HepG2 (cell line): Measurements from ENCODE around the gene HDHD3. TPM values are rescaled to one million over a fixed set of nuclear protein-coding genes. Genes with fewer than 3 reads are reported as not detected.
A peak's percentile ranks its signal among the peaks of the same experiment; 100 is the strongest.

Experiments used
- ARID4A ChIP-seq: sonication (generic); formaldehyde crosslinking; IDR thresholded peaks from 2 replicates; pipeline ENCODE4 v1.5.0; 2020; ENCODE audit warnings: mild to moderate bottlenecking, missing genetic modification reagents, borderline replicate concordance
- ATAD3A ChIP-seq: sonication (generic); formaldehyde crosslinking; IDR thresholded peaks from 2 replicates; pipeline ENCODE4 v1.4.0; 2020; ENCODE audit warnings: missing genetic modification reagents
- CEBPZ ChIP-seq: IDR thresholded peaks from 2 replicates; pipeline ENCODE4 v1.6.1; 2012; ENCODE audit warnings: low read length, improper control_type of control experiment
- CTCF ChIP-seq: sonication (generic); formaldehyde crosslinking; IDR thresholded peaks from 2 replicates; pipeline ENCODE4 v1.5.0; 2020; ENCODE audit warnings: mild to moderate bottlenecking, missing genetic modification reagents, moderate library complexity
- GATA4 ChIP-seq: sonication (generic); IDR thresholded peaks from 2 replicates; pipeline ENCODE4 v1.6.1; 2016; ENCODE audit warnings: antibody characterized with exemption, low read depth, borderline replicate concordance
- HINFP ChIP-seq: sonication (generic); formaldehyde crosslinking; IDR thresholded peaks from 2 replicates; pipeline ENCODE4 v1.4.0; 2020; ENCODE audit warnings: low read depth, mild to moderate bottlenecking, missing genetic modification reagents
- KDM2A ChIP-seq: sonication (generic); formaldehyde crosslinking; IDR thresholded peaks from 2 replicates; pipeline ENCODE4 v1.4.0; 2020; ENCODE audit warnings: low read depth, missing genetic modification reagents, borderline replicate concordance
- KDM5A ChIP-seq: fragments of 200-600 bp; sonication (generic); IDR thresholded peaks from 2 replicates; pipeline ENCODE4 v1.7.0; 2018; ENCODE audit warnings: antibody characterized with exemption, mild to moderate bottlenecking, low read length, borderline replicate concordance
- NFYC ChIP-seq: IDR thresholded peaks from 2 replicates; pipeline ENCODE4 v1.6.1; 2016; ENCODE audit warnings: missing genetic modification reagents, missing compliant biosample characterization
- NPAS2 ChIP-seq: sonication (generic); formaldehyde crosslinking; IDR thresholded peaks from 2 replicates; pipeline ENCODE4 v1.8.0; 2022; ENCODE audit warnings: mild to moderate bottlenecking, missing genetic modification reagents, borderline replicate concordance
- RFX3 ChIP-seq: IDR thresholded peaks from 2 replicates; pipeline ENCODE4 v1.6.1; 2016; ENCODE audit warnings: missing biosample characterization, missing genetic modification reagents
- ZNF235 ChIP-seq: sonication (generic); formaldehyde crosslinking; IDR thresholded peaks from 2 replicates; pipeline ENCODE4 v1.8.1; 2023; ENCODE audit warnings: mild to moderate bottlenecking, missing genetic modification reagents, borderline replicate concordance
- ZNF30 ChIP-seq: sonication (generic); formaldehyde crosslinking; IDR thresholded peaks from 2 replicates; pipeline ENCODE4 v1.5.0; 2020; ENCODE audit warnings: mild to moderate bottlenecking, missing genetic modification reagents
- ZNF367 ChIP-seq: sonication (generic); formaldehyde crosslinking; IDR thresholded peaks from 2 replicates; pipeline ENCODE4 v1.4.0; 2020; ENCODE audit warnings: missing genetic modification reagents, borderline replicate concordance
- ZNF549 ChIP-seq: sonication (generic); formaldehyde crosslinking; IDR thresholded peaks from 2 replicates; pipeline ENCODE4 v1.5.0; 2020; ENCODE audit warnings: missing genetic modification reagents
- ZNF564 ChIP-seq: sonication (generic); formaldehyde crosslinking; IDR thresholded peaks from 2 replicates; pipeline ENCODE4 v1.8.1; 2023; ENCODE audit warnings: mild to moderate bottlenecking, missing genetic modification reagents
- ZNF572 ChIP-seq: sonication (generic); formaldehyde crosslinking; IDR thresholded peaks from 2 replicates; pipeline ENCODE4 v1.5.1; 2020; ENCODE audit warnings: mild to moderate bottlenecking, missing genetic modification reagents
- polyA plus RNA-seq, 8 experiments: library from polyadenylated mRNA; depleted of rRNA in 3 of 8; stranded (reverse) in 7 of 8; unstranded in 1 of 8; fragments of >200 nt; fragmentation: Illumina TruSeq in 4 of 8; extraction: Trizol in 4 of 8; gene quantifications; 2 replicates each; pipeline versions ENCODE4 v1.2.1 to v1.2.3, GENCODE V29; 2011 to 2016; ENCODE audit warnings: low read depth in 4 of 8, missing spikeins in 1 of 8, mixed read lengths in 1 of 8; ENCODE audit not compliant: insufficient read depth in 1 of 8
- total RNA-seq, 5 experiments: library from RNA; depleted of rRNA; stranded (reverse); fragments of >200 nt; fragmentation: Illumina TruSeq; extraction: Trizol; gene quantifications; 2 replicates each; pipeline ENCODE4 v1.2.3, GENCODE V29; 2016; ENCODE audit warnings: low read depth in 1 of 5

Gene HDHD3
- total and polyA plus RNA-seq, 2 of the 13 experiments (the other 11 are each of a cell fraction or from before 2014, with no cell fraction given), result 23.1 to 38.5 TPM

GRCh38 chr9:113387560-113388230 is 10.9 kb upstream of the HDHD3 start (continued):
- no peak for TF ChIP-seq CEBPZ
- TF ChIP-seq ATAD3A (CRISPR knock-in tag), result no peak
- TF ChIP-seq ZNF564 (CRISPR knock-in tag), result peak; percentile 59; the same call in 1 of the 2 replicates
- TF ChIP-seq ZNF572, result no peak
- TF ChIP-seq ZNF367, result no peak
- 0 out of 2 replicates have a peak, but pooled peaks have one; percentile 14 for TF ChIP-seq NFYC (CRISPR knock-in tag)
- no peak for TF ChIP-seq HINFP (CRISPR knock-in tag)
- TF ChIP-seq ZNF549 (CRISPR knock-in tag), result no peak
- peak; percentile 45; the same call in 1 of the 2 replicates for TF ChIP-seq KDM2A (CRISPR knock-in tag)
- no peak; the same call in 1 of the 2 replicates for TF ChIP-seq KDM5A
- no peak for TF ChIP-seq ZNF235
- no peak for TF ChIP-seq NPAS2 (CRISPR knock-in tag)
- no peak for TF ChIP-seq RFX3 (CRISPR knock-in tag)
- TF ChIP-seq ARID4A (CRISPR knock-in tag), result peak; percentile 54; the same call in 1 of the 2 replicates
- TF ChIP-seq GATA4, result no peak
- TF ChIP-seq ZNF30 (CRISPR knock-in tag), result no peak
- 0 out of 2 replicates have a peak, but pooled peaks have one; percentile 18 for TF ChIP-seq CTCF (CRISPR knock-in tag)
